GM21529 (cell line): ENCODE data around the gene MAP3K14.
A peak's percentile ranks its signal among the peaks of the same experiment; 100 is the strongest.

Experiments used
- ATAC-seq: cut with Tn5 transposase; IDR thresholded peaks from one replicate; pipeline ENCODE4 v1.9.1; 2021; ENCODE audit not compliant: unreplicated experiment

The MAP3K14 gene

DNA sequence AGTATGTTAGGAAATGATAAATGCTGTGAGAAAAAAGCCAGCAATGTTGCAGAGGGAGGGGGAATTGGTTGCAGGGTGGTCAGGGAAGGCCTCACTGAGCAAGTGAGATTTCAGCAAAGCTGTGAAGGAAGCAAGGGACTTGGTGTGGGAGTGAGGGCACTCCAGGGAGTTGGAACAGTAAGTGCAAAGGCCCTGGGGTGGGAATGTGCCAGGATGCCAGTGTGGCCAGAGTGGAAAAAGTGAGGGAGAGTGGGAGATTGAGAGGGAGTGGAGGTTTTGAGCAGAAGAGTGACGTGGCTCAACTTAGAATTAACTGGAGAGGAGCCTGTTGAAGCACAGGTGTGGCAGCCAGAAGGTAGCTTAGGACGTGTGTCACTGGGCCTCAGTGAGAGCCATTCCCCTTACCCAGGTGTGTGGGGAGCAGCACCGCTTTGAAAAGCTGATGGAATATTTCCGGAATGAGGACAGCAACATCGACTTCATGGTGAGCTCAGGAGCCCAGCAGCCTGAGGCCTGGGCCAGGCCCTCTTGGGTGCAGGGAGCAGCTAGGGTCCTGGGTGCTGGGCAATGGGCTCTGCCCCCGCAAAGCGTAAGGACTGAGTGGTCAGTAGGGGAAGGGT is 78.6 kb downstream of the MAP3K14 start:
- no peak for ATAC-seq

DNA sequence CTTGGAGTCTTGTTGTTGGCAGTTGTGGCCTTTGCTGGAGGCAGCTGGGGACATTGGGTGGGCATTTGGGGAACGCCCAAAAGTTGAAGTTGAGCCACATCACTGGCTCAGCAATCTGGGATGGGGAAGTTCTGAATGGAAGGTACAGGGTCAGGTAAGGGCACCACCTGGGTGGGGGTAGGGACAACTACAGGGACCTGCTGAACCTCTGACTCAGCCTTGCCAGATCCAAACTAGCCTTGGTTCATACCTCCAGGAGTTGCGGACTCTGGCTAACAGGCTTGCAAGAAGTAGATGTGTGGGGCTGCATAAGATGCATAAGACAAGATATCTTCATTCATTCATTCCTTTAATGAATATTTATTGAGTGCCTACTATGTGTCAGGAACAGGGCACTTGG is 79.1 kb downstream of the MAP3K14 start:
- no peak for ATAC-seq

DNA sequence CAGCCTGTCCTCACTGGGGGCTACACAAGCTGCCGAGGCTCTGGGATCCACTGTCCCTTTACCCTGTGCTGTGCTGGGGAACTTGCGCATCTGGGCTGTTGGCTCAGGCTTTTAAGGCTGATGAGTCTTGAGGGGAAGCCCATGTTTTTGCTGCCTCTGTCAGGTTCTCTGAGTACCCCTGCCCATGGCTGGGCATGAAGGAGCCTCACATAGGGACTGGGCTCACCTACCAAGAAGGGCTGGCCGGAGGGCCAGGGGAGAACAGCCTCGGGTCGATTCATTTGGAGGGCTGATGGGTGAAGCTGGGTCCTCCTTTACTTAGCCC is 80.6 kb downstream of the MAP3K14 start:
- ATAC-seq, result no peak

DNA sequence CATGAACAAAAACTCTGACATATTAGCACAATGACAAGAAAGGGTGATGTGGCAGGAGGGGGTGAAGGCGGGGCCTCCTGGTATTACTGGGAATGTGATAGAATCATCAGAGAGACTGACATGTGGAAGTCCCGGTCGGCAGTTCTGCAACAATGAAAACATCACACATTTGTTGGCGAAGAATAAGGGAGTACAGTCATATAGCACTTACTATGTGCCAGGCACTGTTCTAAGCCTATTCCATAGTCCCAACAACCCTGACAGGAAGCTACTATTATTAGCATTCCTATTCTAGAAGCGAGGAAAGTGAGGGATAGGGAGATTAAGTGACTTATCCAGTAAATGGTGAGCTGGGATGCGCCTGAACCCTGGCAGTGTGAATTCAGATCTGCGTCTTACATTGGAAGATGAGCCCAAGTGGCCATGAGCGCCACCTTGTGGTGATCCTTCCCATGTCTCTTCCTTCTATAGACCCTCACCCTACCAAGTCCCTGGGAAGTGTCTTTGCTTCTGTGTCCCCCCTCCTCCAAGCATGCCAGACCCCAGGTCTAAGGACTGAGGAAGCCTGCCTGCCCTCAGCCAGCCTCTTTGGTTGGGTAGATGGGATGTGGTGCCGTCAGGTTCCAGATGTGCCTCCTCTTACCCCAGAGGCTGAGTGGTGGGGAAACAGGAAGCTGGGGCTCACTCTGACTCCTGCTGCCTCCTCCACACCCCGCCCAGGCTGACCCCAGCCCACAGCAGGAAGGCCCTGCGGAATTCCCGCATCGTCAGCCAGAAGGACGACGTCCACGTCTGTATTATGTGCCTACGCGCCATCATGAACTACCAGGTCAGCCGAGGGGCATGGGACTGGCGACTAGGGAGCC is 81.2 kb downstream of the MAP3K14 start:
- ATAC-seq, result no peak

DNA sequence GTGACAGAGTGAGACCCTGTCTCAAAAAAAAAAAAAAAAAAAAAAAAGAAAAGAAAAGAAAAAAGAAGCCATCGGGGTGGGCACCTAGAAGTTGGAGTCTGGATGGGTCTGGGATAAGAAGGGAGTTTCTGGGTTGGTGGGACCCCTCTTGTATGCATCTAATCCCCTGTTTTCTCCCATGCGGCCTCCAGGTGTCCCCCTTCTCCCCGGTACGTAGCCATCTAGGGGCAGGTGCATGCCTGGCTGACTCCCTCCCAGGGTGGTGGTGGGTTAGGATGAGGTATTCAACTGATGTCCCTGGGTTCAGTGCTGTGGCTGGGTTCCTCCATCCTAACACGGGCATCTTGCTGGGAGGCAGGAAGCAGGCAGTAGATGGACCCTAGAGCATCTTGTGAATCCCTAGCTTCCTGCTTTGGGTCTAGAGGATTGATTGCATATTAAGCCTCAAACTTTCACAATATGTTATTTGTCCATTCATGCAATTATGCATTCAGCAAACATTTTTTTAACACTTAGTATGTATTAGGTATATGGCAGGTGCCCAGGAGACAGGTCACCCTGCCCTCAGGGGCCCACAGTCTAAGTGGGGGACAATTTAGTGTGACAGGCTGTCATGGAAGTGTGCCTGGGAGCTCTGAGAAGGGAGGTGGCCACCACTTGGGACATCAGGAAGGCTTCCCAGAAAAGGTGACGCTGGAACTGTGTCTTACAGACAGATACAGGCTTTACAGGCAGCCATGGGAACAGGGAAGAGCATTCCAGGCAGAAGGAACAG is 82.0 kb downstream of the MAP3K14 start:
- no peak for ATAC-seq

DNA sequence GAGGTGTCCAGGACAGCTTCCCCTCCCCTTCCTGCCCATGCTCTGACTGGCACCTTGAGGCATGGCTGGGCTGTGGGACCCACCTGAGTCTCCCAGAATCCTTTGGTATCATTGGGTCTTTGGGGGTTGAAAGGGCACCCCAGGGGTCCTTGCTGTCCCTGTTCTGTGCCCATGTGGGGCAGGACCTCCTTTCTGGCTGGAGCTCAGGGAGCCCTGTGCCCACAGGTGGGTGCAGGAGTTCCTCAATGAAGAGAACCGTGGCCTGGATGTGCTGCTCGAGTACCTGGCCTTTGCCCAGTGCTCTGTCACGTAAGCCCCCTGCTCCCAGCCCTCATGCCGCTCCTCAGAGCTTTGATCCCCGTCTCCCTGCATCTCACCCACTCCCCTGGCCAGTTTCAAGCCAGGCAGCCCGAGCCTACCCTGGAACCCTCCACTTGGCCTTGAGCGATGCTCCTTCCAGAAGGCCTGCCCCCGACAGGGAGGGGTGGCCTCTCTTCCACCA is 83.3 kb downstream of the MAP3K14 start:
- no peak for ATAC-seq

DNA sequence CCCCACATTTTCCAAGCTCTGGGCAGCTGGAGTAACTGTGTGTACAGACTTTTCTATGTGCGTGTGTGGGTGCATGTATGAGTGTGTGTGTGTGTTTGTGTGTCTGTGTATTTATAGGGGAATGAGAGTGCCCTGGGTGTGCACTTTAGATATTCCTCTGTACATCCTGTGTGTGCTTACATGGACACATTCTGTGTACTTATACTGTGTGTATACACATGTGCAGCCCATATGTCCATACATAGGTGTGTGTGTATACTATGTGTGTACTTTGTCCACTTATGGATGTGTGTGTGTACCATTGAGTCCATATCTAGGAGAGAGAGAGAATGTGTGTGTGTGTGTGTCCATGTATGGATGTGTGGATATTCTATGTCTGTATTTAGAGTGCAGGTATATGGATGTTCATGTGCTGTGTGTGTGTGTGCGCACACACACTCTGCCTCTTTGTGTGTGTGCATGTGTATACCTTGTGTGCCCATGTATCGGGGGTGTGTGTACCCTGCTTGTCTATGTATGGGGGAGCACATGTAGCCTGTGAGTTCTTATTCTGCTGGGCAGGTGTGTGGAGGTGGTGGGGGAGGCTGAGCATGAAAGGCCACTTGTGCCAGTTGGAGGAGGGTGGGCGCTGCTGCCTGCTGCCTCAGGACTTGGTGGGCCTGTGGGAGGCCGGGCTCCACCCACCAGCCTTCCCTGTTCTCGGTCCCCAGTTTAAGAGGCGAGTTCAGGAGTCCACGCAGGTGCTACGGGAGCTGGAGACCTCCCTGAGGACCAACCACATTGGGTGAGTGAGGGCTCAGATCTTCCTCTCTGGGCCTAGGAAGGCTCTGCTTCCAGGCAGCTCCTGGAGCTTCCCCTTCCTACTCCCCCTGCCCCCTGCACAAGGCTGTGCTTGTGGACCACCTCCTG is 84.1 kb downstream of the MAP3K14 start:
- no peak for ATAC-seq

DNA sequence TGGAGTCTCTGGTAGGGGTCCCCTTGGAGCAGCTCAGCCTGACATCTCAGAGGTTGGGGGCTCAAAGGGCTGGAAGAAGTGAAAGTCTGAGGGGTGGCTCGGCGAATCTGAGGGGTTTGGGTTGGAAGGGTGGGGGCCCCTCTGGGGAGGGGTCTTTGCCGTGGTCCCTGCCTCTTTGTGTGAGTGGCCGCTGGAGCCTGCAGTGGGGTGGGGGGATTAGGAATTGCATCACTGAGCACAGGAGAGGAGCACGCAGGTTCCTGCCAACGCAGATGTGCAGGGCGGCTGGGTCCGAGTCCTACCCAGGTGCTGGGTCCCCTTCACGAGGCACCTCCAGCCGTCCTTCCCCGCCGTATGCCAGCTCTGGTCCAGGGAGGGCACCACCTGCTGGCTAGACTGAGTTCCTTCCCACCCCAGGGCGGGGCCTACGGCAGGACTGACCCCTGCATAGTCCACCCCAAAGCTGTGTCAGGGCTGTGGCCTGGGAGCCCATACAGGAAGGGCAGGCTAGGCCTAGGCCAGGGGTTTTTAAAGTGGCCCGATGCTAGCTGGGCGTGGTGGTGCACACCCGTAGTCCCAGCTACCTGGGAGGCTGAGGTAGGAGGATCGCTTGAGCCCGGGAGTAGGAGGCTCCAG is 85.2 kb downstream of the MAP3K14 start:
- no peak for ATAC-seq

DNA sequence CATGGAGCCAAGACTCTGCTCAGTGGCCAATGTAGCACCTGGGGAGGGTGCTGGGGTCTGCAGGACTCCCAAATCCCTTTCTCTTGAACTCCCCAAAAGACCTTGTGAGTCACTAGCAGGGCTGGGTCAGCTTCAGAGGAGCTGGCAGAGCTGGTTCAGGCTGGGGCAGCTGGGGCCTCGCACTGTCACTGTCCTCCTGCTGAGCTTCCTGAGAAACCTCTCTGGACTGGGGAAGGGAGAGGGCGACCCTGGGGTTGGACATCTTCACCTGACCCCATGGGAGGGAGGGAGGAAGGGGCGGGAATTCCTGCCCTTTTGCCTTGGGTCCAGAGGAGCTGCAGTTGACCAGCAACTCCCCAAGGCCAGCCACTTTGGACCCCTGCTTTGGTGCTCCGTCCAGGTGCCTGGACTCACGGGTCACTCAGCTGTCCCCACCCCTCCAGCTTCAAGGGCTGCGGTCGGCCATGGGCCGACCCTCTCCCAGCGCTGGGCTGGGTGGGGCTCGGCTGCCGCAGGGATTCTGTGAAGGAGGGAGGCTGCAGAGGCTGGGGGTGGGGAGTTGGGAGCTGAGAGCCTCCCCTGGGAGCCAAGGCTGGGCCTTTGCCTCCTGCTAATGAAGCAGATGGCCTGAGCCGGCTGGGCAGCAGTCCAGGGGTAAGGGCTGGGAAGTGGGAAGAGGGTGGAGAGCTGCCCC is 85.9 kb downstream of the MAP3K14 start:
- no peak for ATAC-seq

DNA sequence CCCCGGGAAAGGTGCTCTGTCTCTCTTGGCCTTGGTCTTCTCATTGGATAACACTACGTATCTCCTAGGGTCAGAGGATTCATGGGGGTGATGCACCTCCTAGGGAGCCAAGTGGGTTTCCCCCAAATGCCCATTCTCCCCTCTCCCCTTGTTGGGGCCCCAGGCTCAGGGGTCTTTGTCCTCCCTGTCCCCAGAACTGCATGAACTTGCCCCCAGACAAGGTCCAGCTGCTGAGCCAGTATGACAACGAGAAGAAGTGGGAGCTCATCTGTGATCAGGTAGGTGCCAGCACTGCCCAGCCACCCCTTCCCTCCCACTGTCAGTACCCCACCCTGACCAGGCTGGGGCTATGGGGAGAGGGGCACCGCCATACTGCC is 86.4 kb downstream of the MAP3K14 start:
- no peak for ATAC-seq

DNA sequence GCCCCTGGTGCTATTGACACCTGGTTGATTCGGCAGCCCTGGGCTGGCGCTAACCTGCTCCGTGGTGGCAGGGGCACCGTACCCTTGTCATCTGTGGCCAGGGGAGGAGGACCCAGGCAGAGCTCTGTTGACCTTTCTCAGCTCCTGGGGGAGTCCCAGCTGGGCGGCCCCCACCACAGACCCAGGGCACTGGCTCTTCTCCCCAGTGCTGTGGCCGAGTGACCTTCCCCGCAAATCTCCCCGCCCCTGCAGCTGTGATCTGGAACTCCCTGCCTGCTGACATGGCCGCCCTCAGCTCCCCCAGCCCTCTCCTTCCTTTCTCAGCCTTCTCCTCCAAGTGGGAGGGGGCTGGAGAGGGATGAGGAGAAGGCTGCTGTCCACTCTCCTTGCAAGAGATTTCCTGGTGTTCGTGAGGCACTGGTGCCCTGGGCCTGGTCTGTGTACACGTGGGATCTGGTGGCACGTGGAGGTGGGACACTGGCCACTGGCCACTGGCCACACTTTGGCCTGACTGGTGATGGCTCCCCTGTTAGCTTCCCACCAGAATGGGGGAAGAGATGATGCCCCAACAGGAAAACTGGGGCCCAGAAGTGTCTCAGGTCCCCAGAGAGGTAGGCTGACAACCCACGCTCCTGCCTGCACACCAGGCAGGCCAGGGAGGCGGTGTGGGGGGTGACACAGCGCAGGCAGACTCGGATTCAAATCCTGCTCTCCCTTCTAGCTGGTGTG is 87.0 kb downstream of the MAP3K14 start:
- no peak for ATAC-seq

DNA sequence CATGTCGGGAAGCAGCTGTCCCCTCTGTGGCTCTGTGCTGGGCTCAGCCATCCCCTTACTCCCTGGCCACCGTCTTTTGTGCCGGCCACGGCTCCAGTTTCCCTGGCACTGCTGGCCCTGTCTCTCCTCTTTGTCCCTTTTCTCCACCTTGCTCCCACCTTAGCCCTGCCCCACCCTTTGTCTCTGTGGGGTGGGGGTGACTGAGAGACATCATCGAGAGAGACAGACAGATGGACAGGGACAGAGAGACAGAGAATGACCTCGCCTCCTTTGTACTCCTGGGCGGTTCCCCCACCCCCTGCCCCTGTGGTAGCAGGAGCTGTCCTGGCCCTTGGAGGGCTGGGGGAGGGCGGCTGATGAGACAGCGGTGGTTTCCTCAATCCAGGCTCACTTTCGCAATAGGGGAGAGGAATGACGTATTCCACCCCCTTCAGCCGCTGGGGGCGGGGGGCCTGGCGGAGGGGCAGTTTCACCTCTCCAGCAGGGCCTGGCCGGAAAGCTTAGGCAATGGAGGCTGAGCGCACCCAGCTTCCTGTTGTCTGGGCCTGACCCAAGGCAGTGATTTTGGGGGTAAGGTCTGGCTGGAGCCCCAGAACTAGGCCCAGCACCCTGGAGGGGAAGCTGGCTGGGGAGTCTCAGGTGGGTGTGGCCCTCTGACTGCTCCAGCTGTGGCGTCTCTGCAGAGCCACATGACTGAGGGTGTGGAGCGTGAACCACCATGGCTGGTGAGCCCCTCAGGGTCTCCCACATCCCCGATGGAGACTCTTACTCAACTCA is 87.9 kb downstream of the MAP3K14 start:
- ATAC-seq, result peak; percentile 33

DNA sequence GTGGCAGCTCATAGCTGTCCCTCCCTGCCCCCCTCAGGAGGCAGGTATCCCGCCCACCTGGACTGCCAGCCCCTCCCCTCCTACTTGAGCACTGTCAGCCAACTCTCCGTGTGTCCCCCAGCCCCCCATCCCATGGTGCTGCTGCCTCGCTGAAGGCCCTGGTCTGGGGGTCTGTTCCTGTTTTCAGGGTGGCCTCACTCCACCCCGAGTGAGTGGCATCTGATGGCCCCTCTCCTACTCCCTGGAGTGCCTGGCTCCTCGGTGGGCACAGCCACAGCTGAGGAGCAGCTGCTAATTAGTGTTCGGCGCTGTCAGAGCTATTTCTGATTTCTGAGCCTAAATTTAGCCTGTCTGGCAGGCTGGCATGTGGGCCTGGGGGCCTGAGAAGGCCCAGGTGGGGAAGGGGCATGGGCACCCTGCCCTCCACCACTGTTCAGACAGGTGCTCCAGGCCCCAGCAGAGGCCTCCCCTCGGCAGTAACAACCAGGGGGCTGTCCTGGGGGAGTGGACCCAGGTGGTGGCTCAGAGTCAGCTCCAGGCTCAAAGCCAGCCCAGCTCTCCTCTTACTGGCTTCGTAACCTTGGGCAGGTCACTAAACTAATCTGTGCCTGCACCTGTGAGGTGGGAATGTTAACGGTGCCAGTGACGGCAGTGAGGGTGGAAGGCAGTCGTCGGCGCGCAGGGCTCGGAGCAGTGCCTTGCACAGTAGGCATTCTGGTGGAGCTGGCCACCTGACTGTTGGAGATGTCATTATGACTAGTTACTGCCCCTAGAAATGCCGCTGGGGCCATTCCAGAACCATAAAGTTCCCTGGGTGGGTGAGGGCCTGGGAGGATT is 88.7 kb downstream of the MAP3K14 start:
- no peak for ATAC-seq

DNA sequence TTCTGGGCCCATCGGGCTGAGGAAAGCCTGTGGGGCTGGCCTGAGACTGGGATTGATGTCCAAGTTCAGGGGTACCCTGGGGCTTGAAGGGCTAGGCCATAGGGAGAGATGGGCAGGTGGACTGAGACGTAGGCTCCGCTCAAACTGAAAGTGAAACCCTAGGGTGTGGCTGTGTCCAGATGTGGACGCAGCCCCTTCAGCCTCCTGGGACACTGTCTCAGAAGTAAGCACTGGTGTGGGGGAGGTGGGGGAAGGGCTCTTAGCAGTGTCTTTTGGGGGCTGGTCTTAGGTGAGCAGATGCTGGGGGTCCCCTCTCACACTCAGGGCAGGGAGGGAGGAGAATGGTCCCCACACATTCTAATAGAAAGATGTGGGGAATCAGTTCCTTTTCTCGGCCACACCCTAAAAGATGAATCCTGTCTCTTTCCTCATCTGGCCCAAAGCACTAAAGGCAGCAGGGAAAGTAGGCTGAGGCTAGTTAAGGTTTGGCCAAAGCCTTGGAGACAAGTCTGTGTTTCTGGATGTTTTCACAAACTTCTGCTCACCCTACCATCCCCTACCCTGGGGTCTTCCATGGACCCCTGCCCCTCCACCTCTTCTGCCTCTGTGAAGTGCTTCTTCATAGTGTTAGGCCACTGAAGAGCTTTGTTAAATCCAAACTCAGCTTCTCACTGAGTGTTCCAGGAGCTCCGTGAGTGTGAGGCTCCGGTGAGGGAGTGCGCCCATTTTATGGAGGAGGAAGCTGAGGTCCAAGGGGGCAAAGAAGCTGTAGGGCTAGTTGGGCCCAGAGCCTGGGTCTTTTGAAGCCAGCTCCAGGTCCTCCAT is 89.5 kb downstream of the MAP3K14 start:
- no peak for ATAC-seq

DNA sequence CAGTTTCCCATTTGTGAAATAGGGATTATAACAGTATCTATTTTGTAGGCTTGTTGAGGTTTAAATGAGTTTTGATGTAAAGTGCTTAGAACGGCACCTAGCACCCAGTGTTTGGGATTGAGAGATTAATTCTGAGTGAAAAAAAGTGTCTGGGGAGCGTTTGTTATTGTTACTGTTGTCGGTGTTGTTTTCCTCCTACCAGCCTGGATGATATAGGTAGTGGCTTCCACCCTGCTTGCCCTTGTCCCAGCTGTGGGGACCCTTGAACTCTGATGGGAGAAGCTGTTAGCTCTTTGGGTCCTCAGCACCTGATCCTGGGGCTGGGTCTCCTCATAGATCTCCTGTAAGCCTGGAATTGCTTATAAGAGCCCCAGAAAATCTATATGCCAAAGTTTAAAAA is 90.2 kb downstream of the MAP3K14 start:
- no peak for ATAC-seq

DNA sequence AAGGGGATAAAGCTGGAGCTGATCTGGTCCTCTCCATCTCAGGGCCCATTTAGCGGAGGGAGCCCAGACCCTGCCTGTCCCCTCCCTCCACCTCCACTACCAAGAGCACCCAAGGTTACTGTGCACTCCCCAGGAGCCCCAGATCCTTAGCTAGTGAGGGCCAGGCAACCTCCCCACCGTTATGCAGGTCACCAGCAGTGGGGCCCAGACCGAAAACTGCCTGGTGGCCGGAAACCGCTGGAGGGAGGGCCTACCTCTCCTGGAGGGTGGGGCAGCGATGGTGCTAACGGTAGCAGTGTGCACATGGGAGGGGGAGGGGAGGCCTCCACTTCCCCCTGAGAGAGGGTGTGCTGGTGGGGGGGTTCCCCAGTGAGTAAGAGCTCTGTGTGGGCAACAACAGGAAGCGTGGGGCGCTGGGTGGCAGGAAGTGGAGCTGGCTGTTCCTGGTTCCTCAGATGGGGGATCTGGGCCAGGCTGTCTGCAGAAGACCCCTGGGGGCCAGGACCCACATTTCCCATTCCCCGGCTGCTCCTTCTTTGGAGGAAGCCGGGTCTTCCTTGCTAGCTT is 90.8 kb downstream of the MAP3K14 start:
- ATAC-seq, result peak; percentile 42
